Neural cell (in vitro differentiated cells): ENCODE results near the gene C22orf39.

Source experiments
- EP300 ChIP-seq: fragments of 450-650 bp; conservative IDR thresholded peaks from 2 replicates; pipeline ENCODE4 v1.6.1; 2014; ENCODE audit warnings: antibody characterized with exemption, mild to moderate bottlenecking, moderate library complexity; ENCODE audit not compliant: poor library complexity, severe bottlenecking
- EZH2 ChIP-seq: fragments of 200-600, 300-800 bp; shearing (Covaris generic), sonication (generic); IDR thresholded peaks from 2 replicates; pipeline ENCODE4 v1.6.1; 2014; ENCODE audit warnings: antibody characterized with exemption, low read length, borderline replicate concordance, mild to moderate bottlenecking; ENCODE audit not compliant: insufficient read depth, poor library complexity, severe bottlenecking
- MXI1 ChIP-seq: fragments of 450-650 bp; conservative IDR thresholded peaks from 2 replicates; pipeline ENCODE4 v1.6.1; 2014; ENCODE audit warnings: antibody characterized with exemption, mild to moderate bottlenecking; ENCODE audit not compliant: poor library complexity, severe bottlenecking
- POLR2AphosphoS5 ChIP-seq: IDR thresholded peaks from 2 replicates; pipeline ENCODE4 v1.6.1; 2012
- RAD21 ChIP-seq: fragments of 450-650 bp; conservative IDR thresholded peaks from 2 replicates; pipeline ENCODE4 v1.6.1; 2014; ENCODE audit warnings: antibody characterized with exemption, mild to moderate bottlenecking, moderate library complexity
- TAF1 ChIP-seq: IDR thresholded peaks from 2 replicates; pipeline ENCODE4 v1.6.1; 2012; ENCODE audit warnings: low read depth
- TF ChIP-seq, protein P1 (sequence below): fragments of 450-650 bp; IDR thresholded peaks from 2 replicates; pipeline ENCODE4 v1.5.1; 2014; ENCODE audit warnings: antibody characterized with exemption, mild to moderate bottlenecking, moderate library complexity; ENCODE audit not compliant: poor library complexity, severe bottlenecking
- TF ChIP-seq, protein P2 (sequence below): IDR thresholded peaks from 2 replicates; pipeline ENCODE4 v1.6.1; 2012; ENCODE audit warnings: borderline replicate concordance

DNA sequence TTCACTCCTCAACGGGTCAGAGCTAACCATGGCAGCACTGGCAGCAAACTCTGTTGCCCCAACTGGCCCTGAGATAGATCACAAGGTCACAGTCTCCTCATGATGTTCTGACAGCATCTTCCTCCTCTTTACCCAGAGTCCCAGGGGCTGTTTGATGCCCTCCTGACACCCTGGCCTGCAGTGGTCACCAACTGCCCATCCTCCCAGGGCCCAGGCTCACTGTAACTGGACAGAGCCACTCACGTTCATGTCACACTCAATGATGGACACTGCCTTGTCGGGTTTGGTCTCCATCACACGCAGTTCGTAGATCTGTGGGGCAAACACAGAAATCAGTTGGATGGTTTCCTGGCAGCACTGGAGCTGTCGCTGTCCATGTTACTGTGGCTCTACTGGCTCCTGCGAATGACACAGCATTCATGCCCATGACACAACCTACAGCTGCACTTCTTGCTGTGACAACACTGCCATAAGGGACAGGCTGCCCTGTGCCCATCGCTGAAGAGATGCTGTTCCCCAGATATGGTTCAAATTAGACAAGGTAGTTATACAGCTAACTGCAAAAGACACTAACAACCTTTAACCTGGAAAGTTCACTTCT, 10.4 kb upstream of the C22orf39 start:
- TF ChIP-seq, protein P1, sequence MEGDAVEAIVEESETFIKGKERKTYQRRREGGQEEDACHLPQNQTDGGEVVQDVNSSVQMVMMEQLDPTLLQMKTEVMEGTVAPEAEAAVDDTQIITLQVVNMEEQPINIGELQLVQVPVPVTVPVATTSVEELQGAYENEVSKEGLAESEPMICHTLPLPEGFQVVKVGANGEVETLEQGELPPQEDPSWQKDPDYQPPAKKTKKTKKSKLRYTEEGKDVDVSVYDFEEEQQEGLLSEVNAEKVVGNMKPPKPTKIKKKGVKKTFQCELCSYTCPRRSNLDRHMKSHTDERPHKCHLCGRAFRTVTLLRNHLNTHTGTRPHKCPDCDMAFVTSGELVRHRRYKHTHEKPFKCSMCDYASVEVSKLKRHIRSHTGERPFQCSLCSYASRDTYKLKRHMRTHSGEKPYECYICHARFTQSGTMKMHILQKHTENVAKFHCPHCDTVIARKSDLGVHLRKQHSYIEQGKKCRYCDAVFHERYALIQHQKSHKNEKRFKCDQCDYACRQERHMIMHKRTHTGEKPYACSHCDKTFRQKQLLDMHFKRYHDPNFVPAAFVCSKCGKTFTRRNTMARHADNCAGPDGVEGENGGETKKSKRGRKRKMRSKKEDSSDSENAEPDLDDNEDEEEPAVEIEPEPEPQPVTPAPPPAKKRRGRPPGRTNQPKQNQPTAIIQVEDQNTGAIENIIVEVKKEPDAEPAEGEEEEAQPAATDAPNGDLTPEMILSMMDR: no peak
- TF ChIP-seq TAF1 (no peak), MXI1 (no peak), EP300 (no peak), RAD21 (no peak), EZH2 (no peak), POLR2AphosphoS5 (no peak)
- TF ChIP-seq, protein P2, sequence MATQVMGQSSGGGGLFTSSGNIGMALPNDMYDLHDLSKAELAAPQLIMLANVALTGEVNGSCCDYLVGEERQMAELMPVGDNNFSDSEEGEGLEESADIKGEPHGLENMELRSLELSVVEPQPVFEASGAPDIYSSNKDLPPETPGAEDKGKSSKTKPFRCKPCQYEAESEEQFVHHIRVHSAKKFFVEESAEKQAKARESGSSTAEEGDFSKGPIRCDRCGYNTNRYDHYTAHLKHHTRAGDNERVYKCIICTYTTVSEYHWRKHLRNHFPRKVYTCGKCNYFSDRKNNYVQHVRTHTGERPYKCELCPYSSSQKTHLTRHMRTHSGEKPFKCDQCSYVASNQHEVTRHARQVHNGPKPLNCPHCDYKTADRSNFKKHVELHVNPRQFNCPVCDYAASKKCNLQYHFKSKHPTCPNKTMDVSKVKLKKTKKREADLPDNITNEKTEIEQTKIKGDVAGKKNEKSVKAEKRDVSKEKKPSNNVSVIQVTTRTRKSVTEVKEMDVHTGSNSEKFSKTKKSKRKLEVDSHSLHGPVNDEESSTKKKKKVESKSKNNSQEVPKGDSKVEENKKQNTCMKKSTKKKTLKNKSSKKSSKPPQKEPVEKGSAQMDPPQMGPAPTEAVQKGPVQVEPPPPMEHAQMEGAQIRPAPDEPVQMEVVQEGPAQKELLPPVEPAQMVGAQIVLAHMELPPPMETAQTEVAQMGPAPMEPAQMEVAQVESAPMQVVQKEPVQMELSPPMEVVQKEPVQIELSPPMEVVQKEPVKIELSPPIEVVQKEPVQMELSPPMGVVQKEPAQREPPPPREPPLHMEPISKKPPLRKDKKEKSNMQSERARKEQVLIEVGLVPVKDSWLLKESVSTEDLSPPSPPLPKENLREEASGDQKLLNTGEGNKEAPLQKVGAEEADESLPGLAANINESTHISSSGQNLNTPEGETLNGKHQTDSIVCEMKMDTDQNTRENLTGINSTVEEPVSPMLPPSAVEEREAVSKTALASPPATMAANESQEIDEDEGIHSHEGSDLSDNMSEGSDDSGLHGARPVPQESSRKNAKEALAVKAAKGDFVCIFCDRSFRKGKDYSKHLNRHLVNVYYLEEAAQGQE: no peak
